ENCODE measurements around the gene TMEM121B. TPM values are rescaled to one million over a fixed set of nuclear protein-coding genes. Genes with fewer than 3 reads are reported as not detected.

The TMEM121B gene
- total RNA-seq, 2 donors from 2014 or later = 0.55 to 1.1 TPM

- Histone ChIP-seq H3K4me3 (no peak overlapping the region), H3K27ac (no peak overlapping the region), H3K27me3 (no peaks in the 10 kb centered on the region), H3K9me3 (no peaks in the 10 kb centered on the region), H3K4me1 (peaks cover 0 to 16% of the 10 kb centered on the region in 2 donors), H3K36me3 (no peaks in the 10 kb centered on the region)
- TF ChIP-seq CTCF (IDR thresholded peaks at IDR 0.05) = no peak
- DNase-seq (ENCODE audit: low spot score) = no peak
These were observed 41.6 kb downstream of the TMEM121B start for GRCh38 chr22:17079572-17079971.

- Histone ChIP-seq H3K4me1 (peaks cover 0 to 7% of the 10 kb centered on the region in 2 donors), H3K9me3 (no peaks in the 10 kb centered on the region), H3K27me3 (no peaks in the 10 kb centered on the region), H3K27ac (no peak overlapping the region), H3K4me3 (no peak overlapping the region), H3K36me3 (no peaks in the 10 kb centered on the region)
- TF ChIP-seq CTCF (IDR thresholded peaks at IDR 0.05) = no peak
- DNase-seq (ENCODE audit: low spot score) = no peak
These were observed 43.9 kb downstream of the TMEM121B start for GRCh38 chr22:17077255-17077654.

- H3K36me3 ChIP-seq = no peaks in the 10 kb centered on the region
- no peak overlapping the region for H3K4me3 ChIP-seq
- DNase-seq (ENCODE audit: low spot score) = no peak
- TF ChIP-seq CTCF (IDR thresholded peaks at IDR 0.05) = no peak
- H3K27ac ChIP-seq = no peak overlapping the region
- H3K4me1 ChIP-seq = peaks cover 0 to 7% of the 10 kb centered on the region in 2 donors
- H3K27me3 ChIP-seq = no peaks in the 10 kb centered on the region
- no peaks in the 10 kb centered on the region for H3K9me3 ChIP-seq
These were observed 46.5 kb downstream of the TMEM121B start for GRCh38 chr22:17074648-17075002.

- H3K4me3 ChIP-seq = no peak overlapping the region
- H3K27ac ChIP-seq = no peak overlapping the region
- no peaks in the 10 kb centered on the region for H3K9me3 ChIP-seq
- no peak for TF ChIP-seq CTCF (IDR thresholded peaks at IDR 0.05)
- no peaks in the 10 kb centered on the region for H3K36me3 ChIP-seq
- DNase-seq (ENCODE audit: low spot score) = no peak
- H3K4me1 ChIP-seq = peaks cover 0 to 7% of the 10 kb centered on the region in 2 donors
- no peaks in the 10 kb centered on the region for H3K27me3 ChIP-seq
These were observed 48.3 kb downstream of the TMEM121B start for GRCh38 chr22:17072877-17073276.

Other genes starting within 250 kb of the TMEM121B start
- not detected for gene GAB4, start 113.1 kb downstream of the TMEM121B start, total RNA-seq
- gene IL17RA, start 36.4 kb downstream of the TMEM121B start, total RNA-seq = 10 to 100 TPM in 1 of 2 donors, 1 to 10 TPM in 1; 7.9 to 12.2 TPM
- gene HDHD5, start 37.9 kb upstream of the TMEM121B start, total RNA-seq = 10 to 100 TPM; 33.1 to 39.7 TPM
- 10 to 100 TPM in 1 of 2 donors, 1 to 10 TPM in 1; 8.6 to 19.9 TPM for gene ADA2, start 98.1 kb upstream of the TMEM121B start, total RNA-seq
- 1 to 10 TPM; 4.0 to 4.8 TPM for gene CECR2, start 248.1 kb upstream of the TMEM121B start, total RNA-seq